GM21515 (cell line): Measurements from ENCODE around the gene EMILIN1.
"Not testable (repeated sequence)": the region's sequence is repeated elsewhere in the genome, so short reads cannot be mapped to it uniquely, and the experiment has no call there.

Experiments
- ATAC-seq: cut with Tn5 transposase; IDR thresholded peaks from one replicate; pipeline ENCODE4 v1.9.1; 2021; ENCODE audit not compliant: unreplicated experiment

EMILIN1 gene

DNA sequence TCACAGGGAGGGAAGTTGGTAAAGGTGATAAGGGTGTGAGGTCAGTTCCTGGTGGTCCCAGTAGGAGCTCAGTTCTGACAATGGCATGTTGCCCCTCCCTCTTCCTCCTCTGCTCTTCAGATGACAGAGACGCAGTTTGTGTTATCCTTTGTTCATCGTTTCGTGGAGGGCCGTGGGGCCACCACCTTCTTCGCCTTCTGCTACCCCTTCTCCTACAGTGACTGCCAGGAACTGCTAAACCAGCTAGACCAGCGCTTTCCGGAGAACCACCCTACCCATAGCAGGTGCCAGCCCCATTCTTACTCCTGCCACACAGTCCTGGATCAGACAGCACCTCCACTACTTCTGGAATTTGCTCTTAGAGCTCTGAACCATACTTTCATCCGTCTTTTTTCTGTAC lies 24.6 kb upstream of the EMILIN1 start:
- ATAC-seq, result no peak

GRCh38 chr2:27054721-27055120 lies 23.7 kb upstream of the EMILIN1 start:
- ATAC-seq, result no peak

- no peak for ATAC-seq
Measured at GRCh38 chr2:27057184-27057583, 21.2 kb upstream of the EMILIN1 start.

DNA sequence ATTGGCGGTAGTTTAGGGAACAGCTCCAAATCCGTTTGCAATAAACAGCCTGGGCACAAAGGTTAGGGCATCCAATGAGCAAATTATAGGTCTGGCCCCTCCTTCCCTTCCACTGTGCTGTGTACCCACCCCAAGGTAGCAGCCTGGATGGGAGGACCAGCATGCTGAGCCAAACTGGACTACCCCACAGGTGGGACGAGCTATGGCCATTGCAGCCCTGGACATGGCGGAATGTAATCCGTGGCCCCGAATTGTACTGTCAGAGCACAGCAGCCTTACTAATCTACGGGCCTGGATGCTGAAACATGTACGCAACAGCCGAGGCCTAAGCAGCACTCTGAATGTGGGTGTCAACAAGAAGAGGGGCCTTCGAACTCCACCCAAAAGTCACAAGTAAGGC lies 20.2 kb upstream of the EMILIN1 start:
- ATAC-seq, result no peak

- ATAC-seq, result no peak
Measured at GRCh38 chr2:27059141-27059820, 19.1 kb upstream of the EMILIN1 start.

- no peak for ATAC-seq
Measured at GRCh38 chr2:27060323-27060722, 18.1 kb upstream of the EMILIN1 start.

DNA sequence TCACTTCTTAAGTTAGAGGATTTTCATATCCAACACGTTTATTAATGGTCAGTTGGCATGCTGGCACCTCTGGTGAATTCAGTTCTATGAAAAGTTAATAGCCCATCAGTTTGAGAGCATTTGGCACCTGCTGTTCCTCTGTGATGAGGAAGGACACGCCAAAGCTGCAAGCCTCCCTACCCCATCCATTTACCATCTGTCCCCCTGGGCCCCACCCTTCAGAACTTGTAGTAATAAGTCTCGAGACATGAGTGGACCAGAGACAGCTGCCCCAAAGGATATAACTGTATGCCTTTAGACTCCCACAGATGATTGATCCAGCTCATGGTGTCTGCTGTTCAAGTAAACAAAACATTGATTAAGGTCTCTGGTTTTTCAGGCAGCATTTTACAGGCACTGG lies 13.3 kb upstream of the EMILIN1 start:
- ATAC-seq, result no peak

DNA sequence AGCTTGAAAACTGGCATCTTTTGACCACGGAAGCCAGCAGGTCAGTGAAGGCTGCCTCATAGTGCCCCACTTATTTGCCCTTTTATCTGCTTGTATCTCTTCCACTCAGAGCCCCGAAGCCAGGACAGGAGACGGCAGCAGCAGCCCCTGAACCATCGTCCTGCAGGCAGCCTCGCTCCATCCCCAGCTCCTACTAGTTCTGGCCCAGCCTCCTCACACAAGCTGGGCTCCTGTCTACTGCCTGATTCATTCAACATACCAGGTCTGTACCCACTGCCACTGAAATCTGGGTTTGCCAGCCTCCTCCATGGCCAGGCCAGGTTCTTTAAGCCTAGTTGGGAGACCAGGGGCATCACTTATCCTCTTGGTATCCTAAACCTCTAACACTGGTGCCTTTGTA lies 11.0 kb upstream of the EMILIN1 start:
- no peak for ATAC-seq

- ATAC-seq, result no peak
Measured at GRCh38 chr2:27069436-27069835, 9.0 kb upstream of the EMILIN1 start.

- no peak for ATAC-seq
Measured at GRCh38 chr2:27069961-27070618, 8.3 kb upstream of the EMILIN1 start.

DNA sequence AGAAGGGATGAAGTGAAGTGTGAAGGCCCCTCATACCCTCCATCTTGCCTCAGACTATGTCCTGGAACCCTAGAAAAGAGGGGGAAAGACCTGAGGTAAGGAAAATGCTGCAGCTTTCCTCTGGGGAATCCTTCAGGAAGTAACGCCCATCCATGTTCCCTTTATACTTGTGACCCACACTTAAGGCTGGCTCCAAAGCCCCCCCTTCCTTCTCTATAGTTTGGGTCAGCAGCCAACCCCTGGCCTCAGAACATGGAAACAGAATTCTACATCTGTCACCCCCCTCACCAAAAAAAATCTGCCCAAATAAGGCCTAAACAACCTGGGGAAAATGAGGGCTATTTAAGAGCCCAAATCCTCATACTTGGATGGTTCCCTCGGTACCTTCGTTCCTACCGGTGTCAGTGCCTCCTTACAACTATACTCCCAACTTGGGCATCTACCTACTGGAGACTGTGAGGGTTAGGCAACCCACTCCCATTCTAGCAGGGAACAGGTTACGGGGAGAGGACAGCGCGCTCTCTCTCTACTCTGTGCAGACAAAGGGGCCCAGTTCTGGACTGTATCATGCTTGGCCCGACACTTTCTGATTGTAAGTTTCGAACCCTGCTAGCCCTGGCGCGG lies 7.7 kb upstream of the EMILIN1 start:
- no peak for ATAC-seq

GRCh38 chr2:27071277-27071989 lies 7.0 kb upstream of the EMILIN1 start, which contains the start of gene OST4:
TSS of gene OST4 (minus strand) at chr2:27071654.
- ATAC-seq, result peak; percentile 81

- peak; percentile 28 for ATAC-seq
Measured at GRCh38 chr2:27071990-27072830, 6.2 kb upstream of the EMILIN1 start.

DNA sequence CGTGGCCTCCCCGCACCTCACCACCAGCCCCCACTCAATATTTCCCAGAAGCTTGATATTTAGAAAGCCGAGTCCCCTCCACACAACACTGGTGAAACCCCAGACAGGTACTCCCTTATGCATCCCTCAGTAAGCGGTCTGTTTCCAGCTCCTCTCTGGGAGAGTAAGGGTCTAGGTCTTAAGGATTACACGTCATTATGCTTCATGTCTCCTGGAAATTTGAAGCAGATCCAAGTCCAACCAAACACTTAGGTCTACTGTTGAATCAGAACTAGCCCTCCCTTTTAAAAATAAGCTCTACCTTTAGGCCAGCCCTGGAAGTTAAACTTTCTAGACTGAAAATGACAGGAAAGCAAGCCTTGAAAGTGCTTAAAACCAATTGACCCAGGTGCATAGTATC lies 5.5 kb upstream of the EMILIN1 start:
- no peak for ATAC-seq

DNA sequence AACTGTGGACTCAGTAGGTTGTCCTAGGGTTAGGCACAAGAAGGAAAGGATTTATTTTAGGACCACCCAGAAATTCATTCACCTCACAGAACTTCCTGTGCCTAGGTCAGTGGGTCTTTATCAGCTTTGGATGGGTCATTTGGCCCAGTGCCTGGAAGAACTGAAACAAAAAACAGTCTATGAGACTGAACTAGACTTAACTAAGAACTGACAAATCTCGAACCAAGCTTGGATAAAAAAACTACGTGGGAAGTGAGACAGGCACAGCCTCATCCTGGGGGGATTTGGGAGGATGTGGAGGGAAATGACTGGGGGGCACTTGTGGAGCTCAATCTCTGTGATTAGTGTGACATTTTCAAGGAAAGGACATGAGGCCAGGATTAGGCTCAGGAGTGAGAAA lies 4.6 kb upstream of the EMILIN1 start:
- ATAC-seq, result no peak

- ATAC-seq, result no peak
Measured at GRCh38 chr2:27074738-27075565, 3.5 kb upstream of the EMILIN1 start.

DNA sequence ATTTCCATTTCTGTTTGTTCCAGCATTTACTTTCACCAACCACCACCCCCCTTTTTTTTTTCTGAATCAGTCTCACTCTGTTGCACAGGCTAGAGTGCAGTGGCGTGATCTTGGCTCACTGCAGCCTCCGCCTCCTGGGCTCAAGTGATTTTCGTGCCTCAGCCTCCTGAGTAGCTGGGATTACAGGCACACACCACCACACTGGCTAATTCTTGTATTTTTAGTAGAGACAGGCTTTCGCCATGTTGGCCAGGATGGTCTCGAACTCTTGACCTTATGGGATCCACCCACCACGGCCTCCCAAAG lies 2.9 kb upstream of the EMILIN1 start:
- ATAC-seq, result not testable (repeated sequence)

DNA sequence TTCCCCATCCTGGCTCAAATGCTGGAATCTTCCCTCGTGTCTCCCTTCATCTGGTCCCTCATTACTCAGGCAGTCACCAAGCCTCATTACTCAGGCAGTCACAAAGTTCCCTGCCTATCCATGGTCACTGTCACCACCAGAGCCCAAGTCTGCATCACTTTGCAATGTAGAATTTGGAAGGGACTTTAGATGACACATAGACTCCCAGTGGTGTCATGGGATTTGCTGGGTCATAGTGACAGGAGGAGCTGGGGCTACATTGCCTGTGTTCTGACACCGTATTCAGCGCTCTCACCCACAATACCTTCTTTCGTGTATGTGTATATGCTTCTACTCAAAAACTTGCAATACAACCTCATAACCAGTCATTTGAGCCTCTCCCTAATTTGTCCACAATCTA lies 2.1 kb upstream of the EMILIN1 start:
- ATAC-seq, result no peak

DNA sequence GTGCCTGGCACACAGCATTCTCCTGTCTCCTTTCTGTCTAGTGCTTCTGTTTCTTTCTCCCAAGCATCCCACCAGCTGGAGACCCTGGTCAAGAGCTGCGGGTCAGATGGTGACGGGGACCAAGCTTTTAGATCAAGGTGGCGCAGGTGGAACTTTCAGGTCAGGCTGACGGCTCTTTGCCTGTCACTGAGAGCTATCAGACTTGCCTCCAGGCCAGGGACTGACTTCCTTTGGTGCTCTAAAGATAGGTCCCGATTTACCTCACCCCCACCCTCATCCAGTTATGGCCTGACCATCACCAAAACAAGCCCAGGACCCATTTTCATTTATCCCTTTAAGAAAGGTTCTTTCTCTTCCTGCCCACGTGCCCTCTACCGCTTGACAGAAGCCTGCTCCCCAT lies 1.2 kb upstream of the EMILIN1 start:
- ATAC-seq, result no peak
